Natural killer cell (primary cell): ENCODE results near the gene DRD4. TPM values are rescaled to one million over a fixed set of nuclear protein-coding genes. Genes with fewer than 3 reads are reported as not detected.

Source experiments
- ATAC-seq, 3 donors: fragments of 150-1000 bp in 2 of 3; fragments of 200-7000 bp in 1 of 3; cut with Tn5 transposase; 1 replicate in 1 of 3; 2 replicates in 2 of 3; pipeline ENCODE4 v1.10.0; 2021; ENCODE audit warnings: mild to moderate bottlenecking in 2 of 3, moderate library complexity in 2 of 3
- DNase-seq, 2 donors: peaks; one replicate each; pipeline versions ENCODE4 v3.0.0 to v3.0.0-alpha.2; 2013 to 2021; ENCODE audit warnings: mixed read lengths in 1 of 2
- H3K27ac ChIP-seq: one replicate; pipeline ENCODE4 v1.5.1; 2013; ENCODE audit warnings: mild to moderate bottlenecking, low read length
- H3K27me3 ChIP-seq: one replicate; pipeline ENCODE4 v1.6.1; 2013; ENCODE audit warnings: low read length; ENCODE audit not compliant: control insufficient read depth, insufficient read depth
- H3K36me3 ChIP-seq: one replicate; pipeline ENCODE4 v1.6.1; 2013; ENCODE audit warnings: low read length; ENCODE audit not compliant: control insufficient read depth, insufficient read depth
- H3K4me1 ChIP-seq: one replicate; pipeline ENCODE4 v1.6.1; 2013; ENCODE audit warnings: low read length; ENCODE audit not compliant: control insufficient read depth, insufficient read depth
- H3K4me3 ChIP-seq: one replicate; pipeline ENCODE4 v1.5.1; 2013; ENCODE audit warnings: low read length
- H3K9me3 ChIP-seq: one replicate; pipeline ENCODE4 v1.6.1; 2013; ENCODE audit warnings: low read length; ENCODE audit not compliant: control insufficient read depth, insufficient read depth
- H3K27ac Mint-ChIP-seq, 2 donors: one replicate each; pipeline ENCODE4 v1.8.0; 2022; ENCODE audit warnings: mild to moderate bottlenecking in 2 of 2, mixed read lengths in 2 of 2, moderate library complexity in 1 of 2
- H3K27me3 Mint-ChIP-seq, 2 donors: one replicate each; pipeline ENCODE4 v1.8.0; 2022; ENCODE audit warnings: low read depth in 2 of 2, mixed read lengths in 2 of 2
- H3K36me3 Mint-ChIP-seq: one replicate; pipeline ENCODE4 v1.8.0; 2022; ENCODE audit warnings: mixed read lengths
- H3K4me1 Mint-ChIP-seq, 2 donors: one replicate each; pipeline ENCODE4 v1.8.0; 2022; ENCODE audit warnings: mixed read lengths in 2 of 2
- H3K4me3 Mint-ChIP-seq: one replicate; pipeline ENCODE4 v1.8.0; 2022; ENCODE audit warnings: mild to moderate bottlenecking, moderate library complexity, mixed read lengths
- H3K9me3 Mint-ChIP-seq, 2 donors: one replicate each; pipeline ENCODE4 v1.8.0; 2022; ENCODE audit warnings: mixed read lengths in 2 of 2
- WGBS: methylation state at CpG from one replicate; pipeline ENCODE4 v1.1.7; 2013; ENCODE audit warnings: missing lambda C conversion rate; ENCODE audit not compliant: insufficient coverage; 5-methylcytosine and 5-hydroxymethylcytosine counted together
- intact Hi-C: fragments of 100-400 bp; cut with micrococcal nuclease; formaldehyde crosslinking; loops from one replicate; pipeline ENCODE4 v1.14.2; 2022
- total RNA-seq, 4 donors: library from RNA; stranded (reverse); fragments of 120-200 nt in 1 of 4; gene quantifications; one replicate each; pipeline versions ENCODE4 v1.2.3 to v1.2.4, GENCODE V29; 2013 to 2022
- TF ChIP-seq, protein P1 (sequence below): fragments of 200-600 bp; IDR thresholded peaks from one replicate; pipeline ENCODE4 v1.8.0; 2022; ENCODE audit warnings: antibody characterized with exemption

DRD4 gene
- total RNA-seq, 3 donors from 2014 or later (not counting 1 experiment from before 2014, with no cell fraction given) = 0.49 to 1.2 (median 0.61) TPM

DNA sequence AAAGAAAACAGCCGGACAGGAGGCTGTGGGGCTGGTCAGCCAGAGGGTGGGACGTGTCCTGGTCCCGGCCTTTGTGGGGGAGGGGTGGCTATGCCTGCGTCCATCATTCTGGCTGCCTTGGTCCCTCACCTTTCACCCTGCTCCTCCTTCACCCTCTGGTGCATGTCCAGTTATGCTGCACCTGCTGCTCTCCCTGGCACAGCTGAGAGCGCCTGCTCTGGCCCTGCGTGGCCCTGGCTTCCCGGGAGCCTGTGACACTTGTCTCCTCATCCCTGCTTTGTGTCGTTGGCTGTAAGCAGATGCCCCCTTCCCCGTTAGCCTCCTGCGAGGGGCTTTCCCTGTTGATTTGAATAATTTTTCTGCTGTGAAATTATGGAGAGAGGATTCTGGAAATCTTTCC, 44.2 kb upstream of the DRD4 start:
- Mint-ChIP-seq H3K27me3 (no peaks in the 10 kb centered on the region), H3K27ac (no peak overlapping the region), H3K36me3 (peaks cover 8% of the 10 kb centered on the region), H3K9me3 (no peaks in the 10 kb centered on the region), H3K4me1 (peaks cover 13 to 25% of the 10 kb centered on the region in 2 donors), H3K4me3 (no peak overlapping the region)
- Histone ChIP-seq H3K36me3 (peaks cover 71% of the 10 kb centered on the region), H3K9me3 (no peaks in the 10 kb centered on the region), H3K4me3 (no peak overlapping the region), H3K27me3 (no peaks in the 10 kb centered on the region), H3K4me1 (peaks cover 15% of the 10 kb centered on the region), H3K27ac (no peak overlapping the region)
- no peak for DNase-seq
- no peak for ATAC-seq
- intact Hi-C loops = no loop called here
- WGBS = 96% methylated on average over 10 of the region's 10 CpGs
- TF ChIP-seq, protein P1, sequence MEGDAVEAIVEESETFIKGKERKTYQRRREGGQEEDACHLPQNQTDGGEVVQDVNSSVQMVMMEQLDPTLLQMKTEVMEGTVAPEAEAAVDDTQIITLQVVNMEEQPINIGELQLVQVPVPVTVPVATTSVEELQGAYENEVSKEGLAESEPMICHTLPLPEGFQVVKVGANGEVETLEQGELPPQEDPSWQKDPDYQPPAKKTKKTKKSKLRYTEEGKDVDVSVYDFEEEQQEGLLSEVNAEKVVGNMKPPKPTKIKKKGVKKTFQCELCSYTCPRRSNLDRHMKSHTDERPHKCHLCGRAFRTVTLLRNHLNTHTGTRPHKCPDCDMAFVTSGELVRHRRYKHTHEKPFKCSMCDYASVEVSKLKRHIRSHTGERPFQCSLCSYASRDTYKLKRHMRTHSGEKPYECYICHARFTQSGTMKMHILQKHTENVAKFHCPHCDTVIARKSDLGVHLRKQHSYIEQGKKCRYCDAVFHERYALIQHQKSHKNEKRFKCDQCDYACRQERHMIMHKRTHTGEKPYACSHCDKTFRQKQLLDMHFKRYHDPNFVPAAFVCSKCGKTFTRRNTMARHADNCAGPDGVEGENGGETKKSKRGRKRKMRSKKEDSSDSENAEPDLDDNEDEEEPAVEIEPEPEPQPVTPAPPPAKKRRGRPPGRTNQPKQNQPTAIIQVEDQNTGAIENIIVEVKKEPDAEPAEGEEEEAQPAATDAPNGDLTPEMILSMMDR = no peak

DNA sequence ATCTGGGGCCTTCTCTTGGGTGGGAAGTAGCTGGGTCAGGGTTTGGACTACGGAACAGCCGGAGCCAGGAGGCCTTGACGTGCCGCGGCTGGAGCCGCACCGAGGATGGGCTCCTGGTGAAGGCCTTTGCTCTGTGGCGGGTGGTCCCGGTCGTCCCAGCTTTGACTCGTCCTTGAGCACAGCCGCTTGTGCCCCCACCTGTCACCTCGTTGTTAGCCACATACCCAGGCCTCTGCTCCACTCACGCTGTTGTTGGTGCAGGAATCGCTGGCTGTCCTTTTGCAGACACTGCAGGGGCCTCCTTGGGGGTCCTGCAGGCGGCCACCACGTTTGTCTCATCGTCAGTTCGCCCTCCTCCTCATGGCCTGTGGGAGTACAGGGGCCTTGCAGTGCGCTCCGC, 43.7 kb upstream of the DRD4 start:
- DNase-seq (no peak), ATAC-seq (no peak)
- Histone ChIP-seq H3K36me3 (peaks cover 75% of the 10 kb centered on the region), H3K27ac (no peak overlapping the region), H3K4me3 (no peak overlapping the region), H3K4me1 (peaks cover 13% of the 10 kb centered on the region), H3K27me3 (no peaks in the 10 kb centered on the region), H3K9me3 (no peaks in the 10 kb centered on the region)
- intact Hi-C loops = no loop called here
- 98% methylated on average over 21 of the region's 21 CpGs for WGBS
- Mint-ChIP-seq H3K9me3 (no peaks in the 10 kb centered on the region), H3K4me1 (peaks cover 10 to 22% of the 10 kb centered on the region in 2 donors), H3K27ac (no peak overlapping the region), H3K4me3 (no peak overlapping the region), H3K27me3 (no peaks in the 10 kb centered on the region), H3K36me3 (peaks cover 8% of the 10 kb centered on the region)
- TF ChIP-seq, protein P1 = no peak

DNA sequence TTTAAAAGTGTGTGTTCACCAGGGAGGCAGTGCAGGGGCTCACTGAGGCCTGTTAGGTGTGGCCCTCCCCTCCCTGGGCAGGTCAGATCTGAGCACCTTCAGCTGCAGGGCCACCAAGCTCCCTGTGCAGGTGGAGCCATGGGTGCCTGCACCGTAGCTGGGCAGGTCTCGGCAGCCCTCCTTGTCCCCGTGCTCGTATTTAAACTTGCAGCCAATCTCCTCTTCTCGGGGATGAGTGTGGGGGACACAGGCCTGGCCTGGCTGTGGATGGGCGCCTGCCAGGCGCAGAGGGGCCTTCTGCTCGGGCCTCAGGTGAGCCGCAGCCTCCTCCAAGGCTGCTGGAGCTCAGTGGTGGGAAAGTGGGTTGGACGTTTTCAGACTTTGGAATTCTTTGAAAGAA, 41.7 kb upstream of the DRD4 start:
- Mint-ChIP-seq H3K27me3 (no peaks in the 10 kb centered on the region), H3K4me1 (peaks cover 10 to 11% of the 10 kb centered on the region in 2 donors), H3K36me3 (no peaks in the 10 kb centered on the region), H3K27ac (no peak overlapping the region), H3K4me3 (no peak overlapping the region), H3K9me3 (no peaks in the 10 kb centered on the region)
- DNase-seq = no peak
- WGBS = 95% methylated on average over 10 of the region's 10 CpGs
- no peaks in the 10 kb centered on the region for H3K9me3 ChIP-seq
- TF ChIP-seq, protein P1 = no peak
- H3K36me3 ChIP-seq = peaks cover 79% of the 10 kb centered on the region
- ATAC-seq = no peak
- H3K4me1 ChIP-seq = peaks cover 13% of the 10 kb centered on the region
- H3K27ac ChIP-seq = no peak overlapping the region
- no peaks in the 10 kb centered on the region for H3K27me3 ChIP-seq
- intact Hi-C loops = no loop called here
- no peak overlapping the region for H3K4me3 ChIP-seq

DNA sequence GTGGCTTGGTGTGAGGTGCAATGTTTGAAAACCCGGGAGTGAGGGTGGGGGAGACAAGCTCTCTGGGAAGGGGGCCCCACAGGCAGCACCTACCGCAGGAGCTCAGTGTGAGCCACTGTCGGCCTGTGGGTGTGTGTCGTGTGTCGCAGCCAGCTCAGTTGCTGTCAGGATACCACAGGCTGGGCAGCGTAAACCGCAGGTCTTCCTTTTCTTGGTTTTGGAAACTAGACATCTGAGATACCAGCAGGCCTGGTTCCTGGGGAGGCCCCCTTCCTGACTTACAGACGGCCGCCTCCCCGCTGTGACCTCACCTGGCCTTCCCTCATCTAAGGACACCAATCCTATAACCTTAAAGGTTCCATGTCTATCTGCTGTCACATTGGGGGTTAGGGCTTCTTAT, 40.7 kb upstream of the DRD4 start:
- no peaks in the 10 kb centered on the region for H3K27me3 ChIP-seq
- intact Hi-C loops = no loop called here
- Mint-ChIP-seq H3K36me3 (no peaks in the 10 kb centered on the region), H3K4me1 (peaks cover 10 to 11% of the 10 kb centered on the region in 2 donors), H3K9me3 (no peaks in the 10 kb centered on the region), H3K27me3 (no peaks in the 10 kb centered on the region), H3K4me3 (no peak overlapping the region), H3K27ac (peak overlapping the region in 1 of 2 donors; percentile 23)
- TF ChIP-seq, protein P1 = no peak
- H3K4me1 ChIP-seq = peaks cover 13% of the 10 kb centered on the region
- H3K9me3 ChIP-seq = no peaks in the 10 kb centered on the region
- peak in 1 of 3 donors; percentile 34 for ATAC-seq
- no peak overlapping the region for H3K27ac ChIP-seq
- DNase-seq = peak in 1 of 2 donors; percentile 23
- 47% methylated on average over 10 of the region's 10 CpGs for WGBS
- no peak overlapping the region for H3K4me3 ChIP-seq
- peaks cover 74% of the 10 kb centered on the region for H3K36me3 ChIP-seq
